ENCODE data around the gene PCNX2. TPM values are rescaled to one million over a fixed set of nuclear protein-coding genes. Genes with fewer than 3 reads are reported as not detected.
A peak's percentile ranks its signal among the peaks of the same experiment; 100 is the strongest.

Gene PCNX2
- total and polyA plus RNA-seq, 5 donors: 0.66 to 5.0 (median 3.1) TPM

- peak; percentile 86 to 93 for ATAC-seq
- H3K27ac ChIP-seq (ENCODE audit: low read length): no peak overlapping the region
- no peaks in the 10 kb centered on the region for H3K27me3 ChIP-seq (ENCODE audit: control insufficient read depth, insufficient read depth)
- H3K9me3 ChIP-seq (ENCODE audit: control insufficient read depth, low read length): no peaks in the 10 kb centered on the region
- no peaks in the 10 kb centered on the region for H3K4me1 ChIP-seq (ENCODE audit: control insufficient read depth, insufficient read depth, low read length)
- intact Hi-C loops (cut with DNase I): loop anchor here in 3 of 4 donors (2.0 to 5.0 kb wide), 2 partner anchors 604 to 606 kb away; no protein-coding TSS in a partner anchor
- peak; percentile 64 to 87 (median 84) for DNase-seq
- WGBS: 15% methylated on average over 8 of the region's 8 CpGs
- H3K4me3 ChIP-seq (ENCODE audit: low read length): peak overlapping the region; percentile 23
Measured at GRCh38 chr1:233240829-233241682, 54.5 kb downstream of the PCNX2 start.

- Histone ChIP-seq H3K9me3 (ENCODE audit: control insufficient read depth, low read length) (no peaks in the 10 kb centered on the region), H3K4me3 (ENCODE audit: low read length) (no peak overlapping the region), H3K4me1 (ENCODE audit: control insufficient read depth, insufficient read depth, low read length) (no peaks in the 10 kb centered on the region), H3K27me3 (ENCODE audit: control insufficient read depth, insufficient read depth) (no peaks in the 10 kb centered on the region), H3K27ac (ENCODE audit: low read length) (no peak overlapping the region)
- intact Hi-C loops (cut with DNase I): loop anchor here in 3 of 4 donors (2.0 to 5.0 kb wide), 2 partner anchors 603 to 606 kb away; no protein-coding TSS in a partner anchor
- no peak for DNase-seq
- WGBS: 86% methylated on average over 5 of the region's 5 CpGs
- no peak for ATAC-seq
Measured at GRCh38 chr1:233240371-233240770, 55.2 kb downstream of the PCNX2 start.

- intact Hi-C loops (cut with DNase I): loop anchor here in 1 of 4 donors (5.0 kb wide), 1 partner anchor 602 kb away; no protein-coding TSS in a partner anchor
- Histone ChIP-seq H3K4me1 (ENCODE audit: control insufficient read depth, insufficient read depth, low read length) (no peaks in the 10 kb centered on the region), H3K27me3 (ENCODE audit: control insufficient read depth, insufficient read depth) (no peaks in the 10 kb centered on the region), H3K4me3 (ENCODE audit: low read length) (no peak overlapping the region), H3K27ac (ENCODE audit: low read length) (no peak overlapping the region), H3K9me3 (ENCODE audit: control insufficient read depth, low read length) (no peaks in the 10 kb centered on the region)
- no peak for DNase-seq
- no peak for ATAC-seq
- 69% methylated on average over 9 of the region's 9 CpGs for WGBS
Measured at GRCh38 chr1:233238884-233239431, 56.6 kb downstream of the PCNX2 start.

GRCh38 chr1:233237647-233238046 lies 57.9 kb downstream of the PCNX2 start:
- intact Hi-C loops (cut with DNase I): loop anchor here in 1 of 4 donors (5.0 kb wide), 1 partner anchor 600 kb away; no protein-coding TSS in a partner anchor
- Histone ChIP-seq H3K4me1 (ENCODE audit: control insufficient read depth, insufficient read depth, low read length) (no peaks in the 10 kb centered on the region), H3K27me3 (ENCODE audit: control insufficient read depth, insufficient read depth) (no peaks in the 10 kb centered on the region), H3K9me3 (ENCODE audit: control insufficient read depth, low read length) (no peaks in the 10 kb centered on the region), H3K27ac (ENCODE audit: low read length) (no peak overlapping the region), H3K4me3 (ENCODE audit: low read length) (no peak overlapping the region)
- DNase-seq (peak in 1 of 3 donors; percentile 55), ATAC-seq (peak in 1 of 2 donors; percentile 88)
- WGBS: 62% methylated on average over 3 of the region's 3 CpGs

- Histone ChIP-seq H3K4me1 (ENCODE audit: control insufficient read depth, insufficient read depth, low read length) (no peaks in the 10 kb centered on the region), H3K4me3 (ENCODE audit: low read length) (no peak overlapping the region), H3K27me3 (ENCODE audit: control insufficient read depth, insufficient read depth) (no peaks in the 10 kb centered on the region), H3K9me3 (ENCODE audit: control insufficient read depth, low read length) (no peaks in the 10 kb centered on the region), H3K27ac (ENCODE audit: low read length) (no peak overlapping the region)
- DNase-seq: no peak
- 77% methylated on average over 5 of the region's 5 CpGs for WGBS
- intact Hi-C loops (cut with DNase I): no loop called here
- ATAC-seq: no peak
Measured at GRCh38 chr1:233233508-233234040, 62.0 kb downstream of the PCNX2 start.

GRCh38 chr1:233230011-233230410 lies 65.5 kb downstream of the PCNX2 start:
- Histone ChIP-seq H3K4me3 (ENCODE audit: low read length) (no peak overlapping the region), H3K4me1 (ENCODE audit: control insufficient read depth, insufficient read depth, low read length) (no peaks in the 10 kb centered on the region), H3K27me3 (ENCODE audit: control insufficient read depth, insufficient read depth) (no peaks in the 10 kb centered on the region), H3K27ac (ENCODE audit: low read length) (no peak overlapping the region), H3K9me3 (ENCODE audit: control insufficient read depth, low read length) (no peaks in the 10 kb centered on the region)
- DNase-seq (no peak), ATAC-seq (no peak)
- 92% methylated on average over 2 of the region's 2 CpGs for WGBS
- intact Hi-C loops (cut with DNase I): no loop called here

- 93% methylated on average over 3 of the region's 3 CpGs for WGBS
- ATAC-seq: no peak
- intact Hi-C loops (cut with DNase I): no loop called here
- no peak overlapping the region for H3K4me3 ChIP-seq (ENCODE audit: low read length)
- no peaks in the 10 kb centered on the region for H3K4me1 ChIP-seq (ENCODE audit: control insufficient read depth, insufficient read depth, low read length)
- no peaks in the 10 kb centered on the region for H3K9me3 ChIP-seq (ENCODE audit: control insufficient read depth, low read length)
- H3K27me3 ChIP-seq (ENCODE audit: control insufficient read depth, insufficient read depth): no peaks in the 10 kb centered on the region
- no peak for DNase-seq
- H3K27ac ChIP-seq (ENCODE audit: low read length): no peak overlapping the region
Measured at GRCh38 chr1:233229288-233229687, 66.2 kb downstream of the PCNX2 start.

- intact Hi-C loops (cut with DNase I): no loop called here
- 78% methylated on average over 4 of the region's 4 CpGs for WGBS
- H3K27ac ChIP-seq (ENCODE audit: low read length): no peak overlapping the region
- no peaks in the 10 kb centered on the region for H3K27me3 ChIP-seq (ENCODE audit: control insufficient read depth, insufficient read depth)
- H3K4me1 ChIP-seq (ENCODE audit: control insufficient read depth, insufficient read depth, low read length): no peaks in the 10 kb centered on the region
- H3K9me3 ChIP-seq (ENCODE audit: control insufficient read depth, low read length): no peaks in the 10 kb centered on the region
- ATAC-seq (no peak), DNase-seq (no peak)
- H3K4me3 ChIP-seq (ENCODE audit: low read length): no peak overlapping the region
Measured at GRCh38 chr1:233227930-233228465, 67.5 kb downstream of the PCNX2 start.

- 73% methylated on average over 3 of the region's 3 CpGs for WGBS
- H3K4me3 ChIP-seq (ENCODE audit: low read length): no peak overlapping the region
- no peaks in the 10 kb centered on the region for H3K4me1 ChIP-seq (ENCODE audit: control insufficient read depth, insufficient read depth, low read length)
- no peaks in the 10 kb centered on the region for H3K9me3 ChIP-seq (ENCODE audit: control insufficient read depth, low read length)
- intact Hi-C loops (cut with DNase I): no loop called here
- H3K27ac ChIP-seq (ENCODE audit: low read length): no peak overlapping the region
- H3K27me3 ChIP-seq (ENCODE audit: control insufficient read depth, insufficient read depth): no peaks in the 10 kb centered on the region
- DNase-seq (no peak), ATAC-seq (no peak)
Measured at GRCh38 chr1:233224311-233224710, 71.2 kb downstream of the PCNX2 start.

- no peaks in the 10 kb centered on the region for H3K9me3 ChIP-seq (ENCODE audit: control insufficient read depth, low read length)
- ATAC-seq (no peak), DNase-seq (no peak)
- no peaks in the 10 kb centered on the region for H3K4me1 ChIP-seq (ENCODE audit: control insufficient read depth, insufficient read depth, low read length)
- H3K27me3 ChIP-seq (ENCODE audit: control insufficient read depth, insufficient read depth): no peaks in the 10 kb centered on the region
- no peak overlapping the region for H3K27ac ChIP-seq (ENCODE audit: low read length)
- H3K4me3 ChIP-seq (ENCODE audit: low read length): no peak overlapping the region
- intact Hi-C loops (cut with DNase I): no loop called here
- WGBS: 80% methylated on average over 5 of the region's 5 CpGs
Measured at GRCh38 chr1:233217832-233218231, 77.7 kb downstream of the PCNX2 start.

GRCh38 chr1:233216009-233216408 lies 79.5 kb downstream of the PCNX2 start:
- H3K9me3 ChIP-seq (ENCODE audit: control insufficient read depth, low read length): no peaks in the 10 kb centered on the region
- intact Hi-C loops (cut with DNase I): no loop called here
- DNase-seq (no peak), ATAC-seq (no peak)
- no peaks in the 10 kb centered on the region for H3K27me3 ChIP-seq (ENCODE audit: control insufficient read depth, insufficient read depth)
- H3K4me1 ChIP-seq (ENCODE audit: control insufficient read depth, insufficient read depth, low read length): no peaks in the 10 kb centered on the region
- 88% methylated on average over 4 of the region's 4 CpGs for whole genome bisulfite sequencing
- no peak overlapping the region for H3K27ac ChIP-seq (ENCODE audit: low read length)
- H3K4me3 ChIP-seq (ENCODE audit: low read length): no peak overlapping the region

Measured in right cardiac atrium (tissue), 5 donors.